Measurements from ENCODE around the gene C1orf159.

C1orf159 gene

GRCh38 chr1:1072849-1073742, 42.8 kb downstream of the C1orf159 start:
- no peaks in the 10 kb centered on the region for H3K36me3 ChIP-seq (ENCODE audit: insufficient read depth, low read length)
- ATAC-seq (ENCODE audit: insufficient read depth, low read depth) = no peak
- H3K9me3 ChIP-seq (ENCODE audit: insufficient read depth, low read length, severe bottlenecking) = no peaks in the 10 kb centered on the region
- no peak overlapping the region for H2AFZ ChIP-seq (ENCODE audit: low read depth, low read length)
- H3K27me3 ChIP-seq (ENCODE audit: insufficient read depth, low read length, poor library complexity) = no peaks in the 10 kb centered on the region
- H3K79me2 ChIP-seq (ENCODE audit: insufficient read depth, low read length) = no peaks in the 10 kb centered on the region
- peaks cover 16% of the 10 kb centered on the region; the same call in 1 of the 2 replicates for H4K20me1 ChIP-seq (ENCODE audit: insufficient read depth, low read length)
- DNase-seq = no peak
- H3K27ac ChIP-seq (ENCODE audit: low read length) = no peak overlapping the region
- TF ChIP-seq CTCF (IDR thresholded peaks at IDR 0.05; ENCODE audit: borderline replicate concordance, extremely low read depth, low read length, poor library complexity, severe bottlenecking) (no peak), EZH2 (IDR thresholded peaks at IDR 0.05; ENCODE audit: borderline replicate concordance, low read depth, low read length, severe bottlenecking) (no peak)
- no peaks in the 10 kb centered on the region for H3K4me1 ChIP-seq (ENCODE audit: insufficient read depth, low read length)
- H3K9ac ChIP-seq (ENCODE audit: low read depth, low read length) = no peak overlapping the region
- no peak overlapping the region for H3K4me3 ChIP-seq (ENCODE audit: low read depth in 1 of 2, low read length in 2 of 2)
- H3K4me2 ChIP-seq (ENCODE audit: insufficient read depth, low read length) = no peak overlapping the region

- H3K9ac ChIP-seq (ENCODE audit: low read depth, low read length) = no peak overlapping the region
- no peak for ATAC-seq (ENCODE audit: insufficient read depth, low read depth)
Observed at GRCh38 chr1:1072299-1072848, 43.5 kb downstream of the C1orf159 start.

GRCh38 chr1:1071486-1072298, 44.2 kb downstream of the C1orf159 start:
- Histone ChIP-seq H3K27me3 (ENCODE audit: insufficient read depth, low read length, poor library complexity) (no peaks in the 10 kb centered on the region), H3K4me3 (ENCODE audit: low read depth in 1 of 2, low read length in 2 of 2) (no peak overlapping the region), H3K79me2 (ENCODE audit: insufficient read depth, low read length) (no peaks in the 10 kb centered on the region), H2AFZ (ENCODE audit: low read depth, low read length) (no peak overlapping the region), H3K4me2 (ENCODE audit: insufficient read depth, low read length) (no peak overlapping the region), H3K36me3 (ENCODE audit: insufficient read depth, low read length) (no peaks in the 10 kb centered on the region), H3K4me1 (ENCODE audit: insufficient read depth, low read length) (no peaks in the 10 kb centered on the region), H3K9ac (ENCODE audit: low read depth, low read length) (no peak overlapping the region), H4K20me1 (ENCODE audit: insufficient read depth, low read length) (peaks cover 25% of the 10 kb centered on the region; the same call in 1 of the 2 replicates), H3K27ac (ENCODE audit: low read length) (no peak overlapping the region), H3K9me3 (ENCODE audit: insufficient read depth, low read length, severe bottlenecking) (no peaks in the 10 kb centered on the region)
- ATAC-seq (ENCODE audit: insufficient read depth, low read depth) = no peak
- DNase-seq = no peak
- TF ChIP-seq CTCF (IDR thresholded peaks at IDR 0.05; ENCODE audit: borderline replicate concordance, extremely low read depth, low read length, poor library complexity, severe bottlenecking) = no peak
- TF ChIP-seq EZH2 (IDR thresholded peaks at IDR 0.05; ENCODE audit: borderline replicate concordance, low read depth, low read length, severe bottlenecking) = no peak

More at GRCh38 chr1:1072299-1072848, 43.5 kb downstream of the C1orf159 start:
- H4K20me1 ChIP-seq (ENCODE audit: insufficient read depth, low read length) = peaks cover 23% of the 10 kb centered on the region; the same call in 1 of the 2 replicates
- no peak for TF ChIP-seq EZH2 (IDR thresholded peaks at IDR 0.05; ENCODE audit: borderline replicate concordance, low read depth, low read length, severe bottlenecking)
- TF ChIP-seq CTCF (IDR thresholded peaks at IDR 0.05; ENCODE audit: borderline replicate concordance, extremely low read depth, low read length, poor library complexity, severe bottlenecking) = no peak
- DNase-seq = no peak
- H3K4me3 ChIP-seq (ENCODE audit: low read depth in 1 of 2, low read length in 2 of 2) = no peak overlapping the region
- H3K27ac ChIP-seq (ENCODE audit: low read length) = no peak overlapping the region
- H3K9me3 ChIP-seq (ENCODE audit: insufficient read depth, low read length, severe bottlenecking) = no peaks in the 10 kb centered on the region
- no peaks in the 10 kb centered on the region for H3K27me3 ChIP-seq (ENCODE audit: insufficient read depth, low read length, poor library complexity)
- no peak overlapping the region for H2AFZ ChIP-seq (ENCODE audit: low read depth, low read length)
- H3K4me1 ChIP-seq (ENCODE audit: insufficient read depth, low read length) = no peaks in the 10 kb centered on the region
- H3K79me2 ChIP-seq (ENCODE audit: insufficient read depth, low read length) = no peaks in the 10 kb centered on the region
- H3K36me3 ChIP-seq (ENCODE audit: insufficient read depth, low read length) = no peaks in the 10 kb centered on the region
- H3K4me2 ChIP-seq (ENCODE audit: insufficient read depth, low read length) = no peak overlapping the region

Measured in DND-41 (cell line).